WTC11 (cell line): Measurements from ENCODE around the gene TMEM243.

Experiments
- ATF3 ChIP-seq: sonication (generic); formaldehyde crosslinking; conservative IDR thresholded peaks from 2 replicates; pipeline ENCODE4 v1.8.1; 2022; ENCODE audit warnings: mild to moderate bottlenecking, missing genetic modification reagents
- CBFB ChIP-seq: sonication (generic); formaldehyde crosslinking; IDR thresholded peaks from 2 replicates; pipeline ENCODE4 v1.8.1; 2022; ENCODE audit warnings: mild to moderate bottlenecking, low read depth, missing genetic modification reagents
- CTCF ChIP-seq: fragments of 200-600 bp; IDR thresholded peaks from 2 replicates; pipeline ENCODE4 v1.8.0; 2022; ENCODE audit warnings: antibody characterized with exemption
- E2F5 ChIP-seq: sonication (generic); formaldehyde crosslinking; IDR thresholded peaks from 2 replicates; pipeline ENCODE4 v1.8.1; 2022; ENCODE audit warnings: mild to moderate bottlenecking, moderate library complexity, missing genetic modification reagents
- ETV6 ChIP-seq: sonication (generic); formaldehyde crosslinking; IDR thresholded peaks from 2 replicates; pipeline ENCODE4 v1.8.1; 2022; ENCODE audit warnings: mild to moderate bottlenecking, missing genetic modification reagents
- NR1H2 ChIP-seq: sonication (generic); formaldehyde crosslinking; IDR thresholded peaks from 2 replicates; pipeline ENCODE4 v1.9.0; 2021; ENCODE audit warnings: mild to moderate bottlenecking, moderate library complexity, missing genetic modification reagents
- PREB ChIP-seq: sonication (generic); formaldehyde crosslinking; IDR thresholded peaks from 2 replicates; pipeline ENCODE4 v1.8.1; 2022; ENCODE audit warnings: mild to moderate bottlenecking, missing genetic modification reagents, moderate library complexity, borderline replicate concordance
- PRRX2 ChIP-seq: fragments of 250-450 bp; sonication (Bioruptor Pico); IDR thresholded peaks from 2 replicates; pipeline ENCODE4 v1.8.0; 2021; ENCODE audit warnings: mild to moderate bottlenecking
- RELA ChIP-seq: sonication (generic); formaldehyde crosslinking; IDR thresholded peaks from 2 replicates; pipeline ENCODE4 v1.8.1; 2022; ENCODE audit warnings: missing genetic modification reagents, mild to moderate bottlenecking, borderline replicate concordance
- SOX15 ChIP-seq: fragments of 250-450 bp; sonication (Bioruptor Pico); IDR thresholded peaks from 2 replicates; pipeline ENCODE4 v1.9.0; 2021; ENCODE audit warnings: mild to moderate bottlenecking
- STAT6 ChIP-seq: sonication (generic); formaldehyde crosslinking; conservative IDR thresholded peaks from 2 replicates; pipeline ENCODE4 v1.8.1; 2023; ENCODE audit warnings: mild to moderate bottlenecking, low read depth, missing genetic modification reagents, moderate library complexity

- no peak for TF ChIP-seq PRRX2 (CRISPR knock-in tag)
- no peak for TF ChIP-seq RELA (CRISPR knock-in tag)
- TF ChIP-seq PREB (CRISPR knock-in tag), result no peak
- no peak for TF ChIP-seq CTCF
- TF ChIP-seq ETV6 (CRISPR knock-in tag), result no peak
- TF ChIP-seq E2F5 (CRISPR knock-in tag), result no peak
- TF ChIP-seq ATF3, result no peak
- no peak for TF ChIP-seq CBFB
- no peak for TF ChIP-seq NR1H2 (CRISPR knock-in tag)
- no peak for TF ChIP-seq SOX15 (CRISPR knock-in tag)
- no peak for TF ChIP-seq STAT6 (CRISPR knock-in tag)
These were observed 30.6 kb downstream of the TMEM243 start for GRCh38 chr7:87188930-87189329.
